HG03558 (cell line): ENCODE data around the gene SLC22A3.

Source experiments
- ATAC-seq: cut with Tn5 transposase; IDR thresholded peaks from one replicate; pipeline ENCODE4 v1.9.1; 2021; ENCODE audit warnings: moderate number of reproducible peaks; ENCODE audit not compliant: unreplicated experiment; ENCODE audit errors: extremely low read depth

SLC22A3 gene

GRCh38 chr6:160333101-160333500 lies 15.1 kb upstream of the SLC22A3 start:
- no peak for ATAC-seq

- ATAC-seq: no peak
Observed at GRCh38 chr6:160333841-160334240, 14.3 kb upstream of the SLC22A3 start.

- ATAC-seq: no peak
Observed at GRCh38 chr6:160336200-160336599, 12.0 kb upstream of the SLC22A3 start.

- ATAC-seq: no peak
Observed at GRCh38 chr6:160337301-160337700, 10.9 kb upstream of the SLC22A3 start.

GRCh38 chr6:160337991-160338390 lies 10.2 kb upstream of the SLC22A3 start:
- ATAC-seq: no peak

- no peak for ATAC-seq
Observed at GRCh38 chr6:160343144-160343543, 5.0 kb upstream of the SLC22A3 start.

GRCh38 chr6:160344271-160344670 lies 3.9 kb upstream of the SLC22A3 start:
- ATAC-seq: no peak

GRCh38 chr6:160347259-160348222 lies 637 bp upstream of the SLC22A3 start:
- no peak for ATAC-seq

- no peak for ATAC-seq
Observed at GRCh38 chr6:160349020-160349441, 853 bp downstream of the SLC22A3 start.

GRCh38 chr6:160349814-160350350 lies 1.7 kb downstream of the SLC22A3 start:
- ATAC-seq: no peak

GRCh38 chr6:160353950-160354496 lies 5.8 kb downstream of the SLC22A3 start:
- ATAC-seq: no peak

- no peak for ATAC-seq
Observed at GRCh38 chr6:160355001-160355400, 6.8 kb downstream of the SLC22A3 start.

- ATAC-seq: no peak
Observed at GRCh38 chr6:160356074-160356744, 8.0 kb downstream of the SLC22A3 start.

- no peak for ATAC-seq
Observed at GRCh38 chr6:160357088-160357487, 8.9 kb downstream of the SLC22A3 start.

- no peak for ATAC-seq
Observed at GRCh38 chr6:160358225-160359119, 10.3 kb downstream of the SLC22A3 start.

GRCh38 chr6:160360955-160361354 lies 12.8 kb downstream of the SLC22A3 start:
- ATAC-seq: no peak

GRCh38 chr6:160362556-160362955 lies 14.4 kb downstream of the SLC22A3 start:
- ATAC-seq: no peak

GRCh38 chr6:160363016-160363996 lies 15.1 kb downstream of the SLC22A3 start:
- no peak for ATAC-seq

GRCh38 chr6:160365117-160365516 lies 16.9 kb downstream of the SLC22A3 start:
- ATAC-seq: no peak
